Brain microvascular endothelial cell (primary cell): ENCODE measurements around the gene ADAMTSL2.

Source experiments
- DNase-seq: peaks from one replicate; pipeline ENCODE4 v3.0.0-alpha.2; 2020
- H3K27ac ChIP-seq: fragments of 250-450 bp; sonication (Bioruptor Pico); 2 replicates; pipeline ENCODE4 v1.5.1; 2020; ENCODE audit warnings: mild to moderate bottlenecking, moderate library complexity
- H3K27me3 ChIP-seq: fragments of 250-450 bp; sonication (Bioruptor Pico); replicated peaks from 2 replicates; pipeline ENCODE4 v1.5.1; 2020; ENCODE audit warnings: mild to moderate bottlenecking
- H3K36me3 ChIP-seq: fragments of 250-450 bp; sonication (Bioruptor Pico); replicated peaks from 2 replicates; pipeline ENCODE4 v1.5.1; 2020; ENCODE audit warnings: mild to moderate bottlenecking
- H3K4me3 ChIP-seq: 2 replicates; pipeline ENCODE4 v1.5.1; 2011; ENCODE audit warnings: low read depth, mild to moderate bottlenecking, control low read depth, low read length, moderate library complexity
- in situ Hi-C: cut with HindIII; loops from 2 replicates; pipeline ENCODE4 v1.10.0; 2017; ENCODE audit warnings: low sequenced_read_pairs, low pct_ligation_motif_present
- TF ChIP-seq, protein P1 (sequence below): IDR thresholded peaks from 2 replicates; pipeline ENCODE4 v1.5.1; 2011; ENCODE audit warnings: low read depth, mild to moderate bottlenecking, moderate library complexity, low read length, control low read depth, inconsistent platforms; ENCODE audit errors: missing control alignments

The ADAMTSL2 gene

DNA sequence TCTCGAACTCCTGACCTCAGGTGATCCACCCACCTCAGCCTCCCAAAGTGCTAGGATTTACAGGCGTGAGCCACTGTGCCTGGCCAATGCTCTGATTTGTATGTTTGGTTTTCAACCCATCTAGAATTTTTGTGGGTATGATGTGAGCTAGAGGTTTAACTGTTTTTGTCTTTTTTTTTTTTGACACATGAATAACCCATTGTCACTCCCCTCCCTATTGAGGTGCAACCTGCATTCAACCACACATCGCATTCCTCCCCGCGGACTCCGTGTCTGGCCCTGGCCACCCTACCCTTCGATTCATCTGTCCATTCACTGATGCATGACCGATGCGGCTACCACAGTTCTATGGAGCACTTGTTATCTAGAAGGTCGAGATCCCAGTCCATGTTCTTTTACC lies 84.2 kb downstream of the ADAMTSL2 start:
- Histone ChIP-seq H3K27me3 (peaks cover 49% of the 10 kb centered on the region), H3K4me3 (no peak overlapping the region), H3K36me3 (no peaks in the 10 kb centered on the region), H3K27ac (no peak overlapping the region)
- TF ChIP-seq, protein P1, sequence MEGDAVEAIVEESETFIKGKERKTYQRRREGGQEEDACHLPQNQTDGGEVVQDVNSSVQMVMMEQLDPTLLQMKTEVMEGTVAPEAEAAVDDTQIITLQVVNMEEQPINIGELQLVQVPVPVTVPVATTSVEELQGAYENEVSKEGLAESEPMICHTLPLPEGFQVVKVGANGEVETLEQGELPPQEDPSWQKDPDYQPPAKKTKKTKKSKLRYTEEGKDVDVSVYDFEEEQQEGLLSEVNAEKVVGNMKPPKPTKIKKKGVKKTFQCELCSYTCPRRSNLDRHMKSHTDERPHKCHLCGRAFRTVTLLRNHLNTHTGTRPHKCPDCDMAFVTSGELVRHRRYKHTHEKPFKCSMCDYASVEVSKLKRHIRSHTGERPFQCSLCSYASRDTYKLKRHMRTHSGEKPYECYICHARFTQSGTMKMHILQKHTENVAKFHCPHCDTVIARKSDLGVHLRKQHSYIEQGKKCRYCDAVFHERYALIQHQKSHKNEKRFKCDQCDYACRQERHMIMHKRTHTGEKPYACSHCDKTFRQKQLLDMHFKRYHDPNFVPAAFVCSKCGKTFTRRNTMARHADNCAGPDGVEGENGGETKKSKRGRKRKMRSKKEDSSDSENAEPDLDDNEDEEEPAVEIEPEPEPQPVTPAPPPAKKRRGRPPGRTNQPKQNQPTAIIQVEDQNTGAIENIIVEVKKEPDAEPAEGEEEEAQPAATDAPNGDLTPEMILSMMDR: no peak
- DNase-seq: no peak
- in situ Hi-C loops: no loop called here

DNA sequence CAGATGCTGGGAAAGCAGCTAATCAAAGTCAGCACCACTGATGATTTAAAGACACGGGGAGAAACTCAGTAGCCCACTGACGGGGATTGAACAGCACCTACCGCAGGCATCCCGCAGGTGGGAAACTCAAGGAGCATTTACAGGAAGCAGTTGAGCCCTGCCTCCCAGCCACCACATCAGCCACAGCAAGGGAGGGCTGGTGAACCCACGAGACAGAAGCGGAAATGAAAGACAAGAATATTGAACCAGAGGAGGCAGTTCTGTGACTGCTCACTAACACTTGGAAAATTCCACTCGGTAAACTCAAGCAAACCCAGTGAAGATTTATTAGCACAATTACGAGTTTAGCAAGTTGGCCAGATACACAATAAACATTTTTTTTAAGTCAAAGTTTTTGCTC lies 85.3 kb downstream of the ADAMTSL2 start:
- Histone ChIP-seq H3K36me3 (no peaks in the 10 kb centered on the region), H3K27ac (no peak overlapping the region), H3K4me3 (no peak overlapping the region), H3K27me3 (peaks cover 38% of the 10 kb centered on the region)
- TF ChIP-seq, protein P1: no peak
- in situ Hi-C loops: no loop called here
- no peak for DNase-seq

DNA sequence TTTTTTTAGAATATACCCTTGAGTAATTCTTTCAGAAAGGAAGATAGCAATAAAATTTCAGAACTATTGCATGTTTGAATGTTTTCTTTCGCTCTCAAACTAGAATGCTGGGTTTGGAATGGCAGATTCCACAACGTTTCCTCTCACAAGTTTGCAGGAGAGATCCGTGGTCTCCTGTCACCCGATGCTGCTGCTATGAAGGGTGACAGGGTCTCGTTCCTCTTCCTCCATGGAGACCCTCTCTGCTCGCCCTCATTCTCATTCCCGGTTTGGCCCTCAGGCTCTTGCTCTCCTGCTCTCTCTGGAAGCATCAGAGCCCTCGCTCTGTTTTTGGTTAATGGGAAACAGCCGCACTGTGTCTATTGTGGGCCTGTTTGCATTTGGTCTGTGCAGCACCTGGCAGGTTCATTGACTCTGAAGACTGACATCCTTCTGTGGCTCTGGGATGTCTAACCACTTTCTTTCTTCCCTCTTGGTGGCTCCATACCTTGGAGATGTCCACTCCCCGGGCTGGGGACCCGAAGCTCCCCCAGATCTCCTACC lies 87.3 kb downstream of the ADAMTSL2 start:
- Histone ChIP-seq H3K27ac (no peak overlapping the region), H3K27me3 (peaks cover 18% of the 10 kb centered on the region), H3K4me3 (no peak overlapping the region), H3K36me3 (no peaks in the 10 kb centered on the region)
- TF ChIP-seq, protein P1: no peak
- in situ Hi-C loops: no loop called here
- no peak for DNase-seq

DNA sequence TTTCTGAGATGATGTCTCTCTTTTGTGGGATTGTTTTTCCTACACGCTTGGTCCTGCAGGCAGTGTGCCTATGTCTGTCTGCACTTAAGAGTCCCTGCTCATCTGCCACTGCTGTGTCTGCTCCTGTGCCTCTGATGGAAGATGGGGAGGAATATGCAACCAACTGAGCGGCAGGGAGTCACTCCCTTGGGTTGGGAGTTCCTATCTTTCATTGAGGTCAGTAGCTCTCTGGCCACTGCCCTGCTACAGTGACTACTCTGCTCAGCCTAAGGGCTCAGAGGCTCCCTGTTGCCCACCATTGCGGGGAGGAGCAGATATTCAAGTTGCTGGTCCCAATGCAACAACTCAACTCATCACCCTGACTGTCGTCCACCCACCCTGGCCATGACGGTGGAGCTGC lies 88.1 kb downstream of the ADAMTSL2 start:
- Histone ChIP-seq H3K4me3 (no peak overlapping the region), H3K27ac (no peak overlapping the region), H3K27me3 (peaks cover 17% of the 10 kb centered on the region), H3K36me3 (no peaks in the 10 kb centered on the region)
- no peak for DNase-seq
- TF ChIP-seq, protein P1: no peak
- in situ Hi-C loops: no loop called here
